ACC112 (cell line): ENCODE measurements around the gene MYEF2.

Experiments used
- H2AFZ ChIP-seq: fragments of 200-600 bp; sonication (generic); one replicate; pipeline ENCODE4 v1.6.0; 2017; ENCODE audit warnings: antibody characterized with exemption, low read length; ENCODE audit not compliant: unreplicated experiment
- H3K27ac ChIP-seq: fragments of 200-600 bp; sonication (generic); 2 replicates; pipeline ENCODE4 v1.5.1; 2014; ENCODE audit warnings: low read depth, mild to moderate bottlenecking, antibody characterized with exemption, low read length, moderate library complexity
- H3K27me3 ChIP-seq: fragments of 200-600 bp; sonication (generic); 2 replicates; pipeline ENCODE4 v1.6.1; 2014; ENCODE audit warnings: mild to moderate bottlenecking, antibody characterized with exemption, low read length, moderate library complexity, mixed read lengths; ENCODE audit not compliant: insufficient read depth
- H3K36me3 ChIP-seq: fragments of 200-600 bp; sonication (generic); 2 replicates; pipeline ENCODE4 v1.6.1; 2016; ENCODE audit warnings: mild to moderate bottlenecking, antibody characterized with exemption, low read length, moderate library complexity, mixed read lengths; ENCODE audit not compliant: insufficient read depth
- H3K4me1 ChIP-seq: fragments of 200-600 bp; sonication (generic); one replicate; pipeline ENCODE4 v1.6.1; 2016; ENCODE audit warnings: low read length, mixed read lengths; ENCODE audit not compliant: insufficient read depth, unreplicated experiment, control insufficient read depth
- H3K4me3 ChIP-seq: fragments of 200-600 bp; sonication (generic); 2 replicates; pipeline ENCODE4 v1.5.1; 2014; ENCODE audit warnings: mild to moderate bottlenecking, low read depth, low read length
- H3K79me2 ChIP-seq: fragments of 200-600 bp; sonication (generic); one replicate; pipeline ENCODE4 v1.6.0; 2016; ENCODE audit warnings: low read length; ENCODE audit not compliant: control insufficient read depth, unreplicated experiment, insufficient read depth

MYEF2 gene

DNA sequence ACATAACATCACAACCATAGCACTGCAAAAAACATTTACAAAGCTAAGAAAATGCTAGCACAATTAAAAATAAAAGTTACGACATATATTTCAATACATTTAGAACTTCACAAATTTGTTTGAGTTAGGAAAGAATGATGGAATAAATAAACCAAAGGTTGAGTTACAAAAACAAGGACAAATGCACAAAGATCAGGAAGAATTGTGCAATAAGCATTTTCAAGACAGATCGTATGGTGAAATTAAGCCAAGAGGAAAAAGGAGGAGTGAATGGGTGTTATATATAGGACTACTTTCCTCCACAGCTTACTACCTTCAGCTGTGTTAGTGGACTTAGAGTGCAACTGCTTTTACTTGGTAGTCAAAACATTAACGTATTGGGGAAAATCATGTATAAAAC, 7.4 kb upstream of the MYEF2 start:
- Histone ChIP-seq H3K27ac (no peak overlapping the region), H3K27me3 (peaks cover 48% of the 10 kb centered on the region), H2AFZ (no peak overlapping the region), H3K4me3 (no peak overlapping the region), H3K36me3 (no peaks in the 10 kb centered on the region), H3K4me1 (no peaks in the 10 kb centered on the region), H3K79me2 (no peaks in the 10 kb centered on the region)

DNA sequence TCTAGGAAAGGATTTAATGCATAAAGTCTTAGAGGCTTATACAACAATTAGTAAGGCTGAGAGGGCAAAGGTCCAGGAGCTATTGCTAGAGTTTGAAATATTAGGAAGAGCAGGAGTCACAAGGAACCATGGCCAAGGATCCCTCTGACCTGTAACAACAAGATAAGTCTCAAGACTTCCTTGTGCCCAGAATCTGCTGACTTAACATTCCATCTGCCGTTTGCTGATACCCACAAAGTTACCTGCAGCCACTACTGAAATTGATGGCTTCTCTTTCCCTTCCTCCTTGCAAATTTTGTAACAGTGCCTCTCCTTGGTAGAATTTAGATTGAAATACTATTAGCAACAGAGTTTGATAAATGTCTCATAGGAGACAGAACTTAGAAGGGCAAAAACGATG, 4.7 kb upstream of the MYEF2 start:
- H3K36me3 ChIP-seq: no peaks in the 10 kb centered on the region
- no peaks in the 10 kb centered on the region for H3K79me2 ChIP-seq
- no peak overlapping the region for H3K27ac ChIP-seq
- no peaks in the 10 kb centered on the region for H3K4me1 ChIP-seq
- H2AFZ ChIP-seq: peak overlapping the region; percentile 21
- H3K4me3 ChIP-seq: peak overlapping the region; percentile 50
- peaks cover 29% of the 10 kb centered on the region for H3K27me3 ChIP-seq

DNA sequence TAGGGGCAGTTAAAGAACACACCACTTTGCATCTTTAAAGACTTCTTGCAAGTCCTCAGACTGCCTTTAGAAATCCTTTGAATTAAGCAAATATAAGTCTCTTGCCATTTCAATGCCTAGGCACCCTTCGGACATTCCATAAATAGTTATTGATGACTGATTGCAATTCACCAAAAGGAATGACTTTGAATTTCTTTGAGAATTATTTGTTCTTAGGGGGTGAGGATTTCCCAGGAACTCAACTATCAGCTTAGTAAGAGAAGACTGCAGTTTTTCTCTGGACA, 495 bp upstream of the MYEF2 start:
- Histone ChIP-seq H3K27me3 (no peaks in the 10 kb centered on the region), H3K4me1 (peaks cover 12% of the 10 kb centered on the region), H3K36me3 (no peaks in the 10 kb centered on the region), H3K79me2 (peaks cover 11% of the 10 kb centered on the region), H2AFZ (peak overlapping the region; percentile 99), H3K4me3 (peak overlapping the region; percentile 93), H3K27ac (no peak overlapping the region)

DNA sequence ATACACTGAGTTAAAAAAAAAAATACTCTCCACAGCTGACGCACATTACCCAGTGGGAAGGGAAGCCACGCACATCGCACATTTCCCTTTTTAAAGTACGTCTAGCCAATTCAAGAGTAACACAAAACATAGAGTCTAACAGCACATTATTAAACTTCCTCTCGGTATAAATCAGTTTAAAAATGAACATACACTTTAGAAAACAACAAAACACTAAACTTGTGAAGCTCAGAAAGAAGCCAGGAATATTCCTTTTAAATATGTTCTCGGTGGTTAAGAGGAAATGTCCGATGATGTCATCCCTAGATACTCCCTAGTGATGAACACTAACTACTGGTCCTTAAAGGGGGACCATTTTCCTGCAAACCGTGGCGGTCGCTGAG, 721 bp downstream of the MYEF2 start:
- peak overlapping the region; percentile 99 for H2AFZ ChIP-seq
- peaks cover 12% of the 10 kb centered on the region for H3K4me1 ChIP-seq
- peaks cover 15% of the 10 kb centered on the region for H3K79me2 ChIP-seq
- H3K27ac ChIP-seq: peak overlapping the region; percentile 43; the same call in 1 of the 2 replicates
- no peaks in the 10 kb centered on the region for H3K27me3 ChIP-seq
- peak overlapping the region; percentile 93 for H3K4me3 ChIP-seq
- peaks cover 8% of the 10 kb centered on the region; the same call in 1 of the 2 replicates for H3K36me3 ChIP-seq

DNA sequence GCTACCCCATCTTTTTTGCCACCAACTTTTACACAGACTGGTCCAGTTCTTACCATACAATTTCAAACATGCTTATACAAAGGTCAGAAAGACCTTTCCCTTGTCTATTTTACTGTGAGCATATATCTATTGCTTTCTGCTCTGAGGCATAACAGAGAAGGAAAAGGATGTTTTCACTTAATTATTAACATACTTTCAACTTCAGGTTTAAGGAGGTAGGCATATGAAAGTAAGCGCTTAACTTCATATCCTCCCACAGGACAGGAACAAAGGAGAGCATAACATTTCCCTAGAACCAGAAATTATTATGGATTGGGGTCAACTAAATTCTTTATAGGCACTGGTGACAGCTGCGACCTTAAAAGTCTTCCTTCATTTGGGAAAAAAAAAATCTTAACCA, 1.1 kb downstream of the MYEF2 start:
- H3K36me3 ChIP-seq: peaks cover 8% of the 10 kb centered on the region; the same call in 1 of the 2 replicates
- peak overlapping the region; percentile 93 for H3K4me3 ChIP-seq
- no peaks in the 10 kb centered on the region for H3K27me3 ChIP-seq
- peak overlapping the region; percentile 43; the same call in 1 of the 2 replicates for H3K27ac ChIP-seq
- peaks cover 12% of the 10 kb centered on the region for H3K4me1 ChIP-seq
- peak overlapping the region; percentile 99 for H2AFZ ChIP-seq
- peaks cover 15% of the 10 kb centered on the region for H3K79me2 ChIP-seq

DNA sequence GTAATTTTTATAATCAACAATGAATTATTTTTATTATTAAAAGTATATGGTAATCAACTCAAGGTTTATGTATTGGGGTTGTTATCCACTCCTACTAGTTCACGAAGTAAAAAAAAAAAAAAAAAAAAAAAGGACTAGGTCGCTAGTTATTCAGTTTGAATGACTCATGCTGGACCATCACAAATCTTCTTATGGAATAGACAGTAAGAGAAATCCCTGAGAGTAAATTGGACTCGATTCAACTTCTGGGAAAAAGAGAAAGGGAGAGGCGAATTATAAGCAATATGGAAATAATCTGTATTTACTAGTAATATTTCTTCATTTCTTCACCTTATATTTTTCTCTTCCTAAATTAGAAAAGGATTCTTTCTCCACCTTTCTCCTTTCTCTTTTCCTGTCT, 2.0 kb downstream of the MYEF2 start:
- Histone ChIP-seq H3K79me2 (peaks cover 15% of the 10 kb centered on the region), H3K4me3 (no peak overlapping the region; the same call in 1 of the 2 replicates), H2AFZ (no peak overlapping the region), H3K27ac (no peak overlapping the region), H3K4me1 (peaks cover 12% of the 10 kb centered on the region), H3K27me3 (no peaks in the 10 kb centered on the region), H3K36me3 (peaks cover 8% of the 10 kb centered on the region; the same call in 1 of the 2 replicates)

DNA sequence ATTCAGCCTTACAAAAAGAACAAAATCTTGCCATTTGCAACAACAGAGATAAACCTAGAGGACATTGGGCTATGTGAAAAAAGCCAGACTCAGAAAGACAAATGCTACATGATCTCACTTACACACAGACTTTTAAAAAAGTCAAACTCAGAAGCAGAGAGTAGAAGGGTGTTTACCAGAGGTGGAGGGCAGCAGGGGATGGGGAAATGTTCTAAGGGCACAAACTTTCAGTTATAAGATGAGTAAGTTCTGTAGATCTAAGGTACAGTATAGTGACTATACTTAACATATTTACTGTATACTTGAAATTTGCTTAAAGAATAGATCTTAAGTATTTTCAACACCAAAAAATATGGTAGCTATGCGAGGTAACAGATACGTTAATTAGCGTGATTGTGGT, 3.0 kb downstream of the MYEF2 start:
- H3K4me1 ChIP-seq: peaks cover 12% of the 10 kb centered on the region
- no peak overlapping the region for H3K27ac ChIP-seq
- no peaks in the 10 kb centered on the region for H3K27me3 ChIP-seq
- H3K79me2 ChIP-seq: peaks cover 19% of the 10 kb centered on the region
- H2AFZ ChIP-seq: no peak overlapping the region
- H3K4me3 ChIP-seq: no peak overlapping the region
- H3K36me3 ChIP-seq: peaks cover 8% of the 10 kb centered on the region; the same call in 1 of the 2 replicates

DNA sequence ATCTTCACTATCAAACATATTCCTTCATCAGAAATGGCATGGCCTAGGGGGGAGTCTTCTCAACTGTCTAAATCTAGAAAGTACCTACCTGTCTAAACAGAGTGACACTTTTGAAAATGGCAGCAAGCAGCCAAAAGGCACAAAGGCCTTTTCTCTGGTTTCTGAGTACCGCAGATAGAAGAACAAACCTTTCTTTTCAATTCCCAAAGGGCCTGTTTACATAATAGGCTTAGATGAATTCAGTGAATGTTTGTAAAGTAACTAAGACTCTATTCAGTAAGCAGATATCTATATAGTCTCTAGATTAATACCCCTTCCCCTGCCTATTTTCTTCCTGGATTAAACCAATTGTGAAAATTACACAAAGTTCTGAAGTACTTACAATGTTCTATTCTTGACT, 7.1 kb downstream of the MYEF2 start:
- Histone ChIP-seq H3K4me3 (no peak overlapping the region), H3K4me1 (no peaks in the 10 kb centered on the region), H2AFZ (peak overlapping the region; percentile 9), H3K36me3 (peaks cover 8% of the 10 kb centered on the region; the same call in 1 of the 2 replicates), H3K79me2 (peaks cover 25% of the 10 kb centered on the region), H3K27me3 (no peaks in the 10 kb centered on the region), H3K27ac (no peak overlapping the region)

DNA sequence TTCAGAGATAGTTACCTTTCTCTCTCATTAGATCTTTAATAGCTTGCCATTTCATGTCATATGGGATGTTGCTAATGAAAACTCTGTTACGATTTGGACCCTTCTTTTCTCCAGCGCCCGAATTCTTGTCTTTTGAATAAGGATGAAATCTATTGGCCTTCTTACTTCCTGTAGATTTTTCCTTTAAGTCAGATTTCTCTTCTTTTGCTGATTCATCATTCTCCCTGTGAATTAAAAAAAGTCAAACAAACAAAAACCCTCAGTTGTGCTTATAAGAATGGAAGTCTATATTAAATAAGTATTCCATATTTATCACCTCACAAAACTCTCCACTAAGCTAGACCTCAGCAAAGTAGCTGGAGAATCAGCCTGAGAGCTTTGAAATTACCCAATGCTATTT, 9.5 kb downstream of the MYEF2 start:
- Histone ChIP-seq H3K4me3 (no peak overlapping the region), H3K27me3 (no peaks in the 10 kb centered on the region), H3K79me2 (peaks cover 14% of the 10 kb centered on the region), H3K4me1 (no peaks in the 10 kb centered on the region), H3K36me3 (peaks cover 8% of the 10 kb centered on the region; the same call in 1 of the 2 replicates), H3K27ac (no peak overlapping the region), H2AFZ (no peak overlapping the region)

DNA sequence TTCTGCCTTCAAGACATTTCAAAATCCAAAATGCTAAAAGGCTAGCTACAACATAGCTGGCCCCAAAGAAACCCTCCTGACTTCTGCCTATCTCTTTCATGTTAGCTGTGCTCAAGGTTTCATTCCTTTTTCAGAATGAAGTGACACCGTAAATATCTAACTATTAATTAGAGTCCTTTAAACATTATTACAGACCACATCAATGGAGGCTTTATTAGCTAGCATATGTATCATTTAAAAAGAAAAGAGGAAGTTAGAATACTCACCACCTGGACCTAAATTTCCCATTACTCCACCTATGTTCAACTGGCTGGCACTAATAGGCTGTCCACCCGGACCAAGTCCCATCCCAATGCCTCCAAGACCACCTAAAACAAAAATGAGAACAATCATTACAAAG, 24.6 kb downstream of the MYEF2 start:
- H3K79me2 ChIP-seq: no peaks in the 10 kb centered on the region

DNA sequence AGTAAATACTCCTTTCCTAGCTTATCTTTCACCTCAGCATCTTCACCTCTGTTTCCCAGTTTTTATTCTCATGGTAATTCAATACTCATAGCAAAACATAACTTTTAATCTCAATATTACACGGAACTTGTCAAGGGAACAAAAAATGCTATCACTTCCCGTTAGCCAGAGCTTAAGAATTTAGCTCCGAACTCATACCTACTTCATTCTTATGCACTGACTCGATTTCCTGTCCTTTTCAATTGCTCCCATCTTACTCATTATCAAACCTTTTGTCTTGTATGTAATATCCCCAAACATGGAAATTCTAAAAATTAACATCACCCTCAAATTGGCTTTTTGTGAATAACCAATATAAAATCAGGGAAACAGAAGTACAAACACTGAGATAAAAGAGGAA, 28.2 kb downstream of the MYEF2 start:
- H3K27me3 ChIP-seq: no peaks in the 10 kb centered on the region
- peak overlapping the region; percentile 91 for H3K27ac ChIP-seq
- H3K4me1 ChIP-seq: peaks cover 39% of the 10 kb centered on the region
- peak overlapping the region; percentile 36; the same call in 1 of the 2 replicates for H3K4me3 ChIP-seq
- peak overlapping the region; percentile 76 for H2AFZ ChIP-seq
- H3K36me3 ChIP-seq: no peaks in the 10 kb centered on the region; the same call in 1 of the 2 replicates
- no peaks in the 10 kb centered on the region for H3K79me2 ChIP-seq

More for the DNA sequence above, 24.6 kb downstream of the MYEF2 start:
- Histone ChIP-seq H3K4me1 (peaks cover 15% of the 10 kb centered on the region), H3K27me3 (no peaks in the 10 kb centered on the region), H3K4me3 (no peak overlapping the region), H3K36me3 (no peaks in the 10 kb centered on the region; the same call in 1 of the 2 replicates), H2AFZ (no peak overlapping the region), H3K27ac (no peak overlapping the region)
